ENCODE data around the gene HIVEP2. TPM values are rescaled to one million over a fixed set of nuclear protein-coding genes. Genes with fewer than 3 reads are reported as not detected.

Gene HIVEP2
- total and polyA plus RNA-seq, 2 donors (not counting 1 experiment from before 2014, with no cell fraction given), result 5.8 to 31.9 TPM

DNA sequence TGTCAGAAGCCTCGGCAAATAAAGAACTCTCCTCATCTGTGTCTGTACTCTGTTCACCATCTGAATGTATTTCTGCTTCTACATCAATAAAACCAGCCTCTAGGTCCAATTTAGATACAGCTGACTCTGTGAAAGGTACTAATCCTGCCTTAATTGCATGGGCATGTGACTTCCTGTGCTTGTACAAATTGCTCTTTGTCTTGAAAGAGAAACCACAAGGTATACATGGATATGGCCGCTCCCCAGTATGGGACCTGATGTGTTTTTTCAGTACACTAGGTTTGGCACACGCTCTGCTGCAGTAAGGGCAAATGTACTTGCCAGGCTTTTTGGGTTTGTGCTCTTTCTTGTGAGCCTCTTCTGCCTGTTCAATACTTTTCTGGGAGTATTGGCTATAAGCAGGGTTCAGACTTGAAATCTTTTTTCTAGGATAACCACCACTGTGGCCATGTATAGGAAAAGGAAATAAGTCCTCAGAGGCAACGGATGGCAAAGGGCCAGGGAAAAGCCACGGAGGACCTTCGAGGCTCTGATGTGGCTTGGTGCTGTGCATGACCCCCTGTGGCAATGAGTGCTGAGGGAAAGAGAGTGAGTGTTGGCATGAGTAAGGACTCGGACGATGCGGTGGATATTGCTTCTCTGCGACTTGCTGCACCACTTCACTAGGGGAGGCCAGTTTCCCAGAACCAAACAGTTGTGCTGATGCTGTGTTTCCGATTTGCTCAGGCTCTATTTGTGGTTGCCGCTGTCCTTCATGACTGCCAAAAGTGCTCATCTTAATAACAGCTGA, 170.9 kb downstream of the HIVEP2 start:
- no peak overlapping the region for H2AFZ ChIP-seq (ENCODE audit: insufficient read depth, low read depth, low read length, poor library complexity, severe bottlenecking)
- intact Hi-C loops (cut with micrococcal nuclease), result no loop called here
- DNase-seq (no peak), ATAC-seq (ENCODE audit: low read depth) (no peak)
- H4K20me1 ChIP-seq (ENCODE audit: control insufficient read depth, insufficient read depth, low read length, poor library complexity, severe bottlenecking), result no peaks in the 10 kb centered on the region
- no peak overlapping the region for H3K4me3 ChIP-seq (ENCODE audit: control extremely low read depth in 1 of 5, extremely low read depth in 1 of 5, insufficient read depth in 1 of 5, low read depth in 2 of 5, low read length in 4 of 5)
- no peak overlapping the region for H3K4me2 ChIP-seq (replicated peaks; ENCODE audit: low read depth, low read length, poor library complexity, severe bottlenecking)
- H3K36me3 ChIP-seq (replicated peaks in 1 of 2; ENCODE audit: control extremely low read depth in 1 of 2, control insufficient read depth in 1 of 2, extremely low read depth in 1 of 2, insufficient read depth in 2 of 2, low read length in 1 of 2), result peaks cover 2 to 58% of the 10 kb centered on the region in 2 experiments
- H3K27ac ChIP-seq (ENCODE audit: low read length in 2 of 2), result no peak overlapping the region
- H3K9ac ChIP-seq (ENCODE audit: low read length), result no peak overlapping the region
- no peaks in the 10 kb centered on the region for H3K27me3 Mint-ChIP-seq
- H3K27me3 ChIP-seq (replicated peaks in 1 of 4; ENCODE audit: control extremely low read depth in 1 of 4, control insufficient read depth in 3 of 4, insufficient read depth in 4 of 4, low read length in 3 of 4), result no peaks in the 10 kb centered on the region
- no peak for TF ChIP-seq EZH2 (IDR thresholded peaks at IDR 0.05; ENCODE audit: borderline replicate concordance, insufficient read depth, low read depth, low read length, poor library complexity, severe bottlenecking)
- TF ChIP-seq, protein P1, sequence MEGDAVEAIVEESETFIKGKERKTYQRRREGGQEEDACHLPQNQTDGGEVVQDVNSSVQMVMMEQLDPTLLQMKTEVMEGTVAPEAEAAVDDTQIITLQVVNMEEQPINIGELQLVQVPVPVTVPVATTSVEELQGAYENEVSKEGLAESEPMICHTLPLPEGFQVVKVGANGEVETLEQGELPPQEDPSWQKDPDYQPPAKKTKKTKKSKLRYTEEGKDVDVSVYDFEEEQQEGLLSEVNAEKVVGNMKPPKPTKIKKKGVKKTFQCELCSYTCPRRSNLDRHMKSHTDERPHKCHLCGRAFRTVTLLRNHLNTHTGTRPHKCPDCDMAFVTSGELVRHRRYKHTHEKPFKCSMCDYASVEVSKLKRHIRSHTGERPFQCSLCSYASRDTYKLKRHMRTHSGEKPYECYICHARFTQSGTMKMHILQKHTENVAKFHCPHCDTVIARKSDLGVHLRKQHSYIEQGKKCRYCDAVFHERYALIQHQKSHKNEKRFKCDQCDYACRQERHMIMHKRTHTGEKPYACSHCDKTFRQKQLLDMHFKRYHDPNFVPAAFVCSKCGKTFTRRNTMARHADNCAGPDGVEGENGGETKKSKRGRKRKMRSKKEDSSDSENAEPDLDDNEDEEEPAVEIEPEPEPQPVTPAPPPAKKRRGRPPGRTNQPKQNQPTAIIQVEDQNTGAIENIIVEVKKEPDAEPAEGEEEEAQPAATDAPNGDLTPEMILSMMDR (IDR thresholded peaks at IDR 0.05), result no peak
- no peak overlapping the region for H3K4me3 Mint-ChIP-seq
- no peak overlapping the region for H3K27ac Mint-ChIP-seq
- H3K9me3 Mint-ChIP-seq (ENCODE audit: insufficient read depth), result no peaks in the 10 kb centered on the region
- no peaks in the 10 kb centered on the region for H3K4me1 ChIP-seq (ENCODE audit: control insufficient read depth in 2 of 2, insufficient read depth in 2 of 2, low read length in 2 of 2)
- whole genome bisulfite sequencing (ENCODE audit: insufficient coverage), result 92% methylated on average over 12 of the region's 12 CpGs
- CTCF ChIA-PET, result interaction anchor here (1.6 kb wide), 1 partner anchor 27 kb away, joined by 5 read pairs; no protein-coding TSS in a partner anchor
- H3K9me3 ChIP-seq (ENCODE audit: control extremely low read depth in 1 of 3, control insufficient read depth in 2 of 3, insufficient read depth in 1 of 3, low read length in 2 of 3), result no peaks in the 10 kb centered on the region
- H3K79me2 ChIP-seq (ENCODE audit: control insufficient read depth, insufficient read depth, low read length), result peaks cover 10% of the 10 kb centered on the region
- H3K4me1 Mint-ChIP-seq, result no peaks in the 10 kb centered on the region
- POLR2A ChIA-PET, result no interaction called here

DNA sequence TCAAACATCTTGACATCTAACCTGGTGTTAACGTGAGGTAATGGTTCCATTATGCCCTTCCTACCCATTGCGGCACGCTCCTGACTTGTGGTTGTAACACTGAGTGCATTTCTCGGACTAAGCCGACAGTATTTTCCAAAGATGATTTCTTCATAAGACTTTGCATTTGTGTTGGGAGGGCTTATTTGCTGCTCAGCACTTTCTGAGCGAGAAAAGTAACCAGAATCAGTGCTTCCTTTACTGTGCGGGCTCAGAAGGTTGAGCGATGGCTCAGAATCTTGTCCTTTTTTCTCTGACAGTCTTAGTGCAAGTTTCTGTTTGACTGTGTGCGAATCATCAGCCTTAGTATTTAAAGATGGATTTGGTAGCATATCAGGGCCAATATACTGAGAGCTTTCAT, 171.7 kb downstream of the HIVEP2 start:
- Mint-ChIP-seq H3K9me3 (ENCODE audit: insufficient read depth) (no peaks in the 10 kb centered on the region), H3K4me1 (no peaks in the 10 kb centered on the region), H3K4me3 (no peak overlapping the region), H3K27ac (no peak overlapping the region), H3K27me3 (no peaks in the 10 kb centered on the region)
- intact Hi-C loops (cut with micrococcal nuclease), result no loop called here
- ChIA-PET CTCF (no interaction called here), POLR2A (no interaction called here)
- ATAC-seq (ENCODE audit: low read depth) (no peak), DNase-seq (no peak)
- Histone ChIP-seq H3K27me3 (replicated peaks in 1 of 4; ENCODE audit: control extremely low read depth in 1 of 4, control insufficient read depth in 3 of 4, insufficient read depth in 4 of 4, low read length in 3 of 4) (no peaks in the 10 kb centered on the region), H3K9me3 (ENCODE audit: control extremely low read depth in 1 of 3, control insufficient read depth in 2 of 3, insufficient read depth in 1 of 3, low read length in 2 of 3) (no peaks in the 10 kb centered on the region), H3K79me2 (ENCODE audit: control insufficient read depth, insufficient read depth, low read length) (peaks cover 10% of the 10 kb centered on the region), H4K20me1 (ENCODE audit: control insufficient read depth, insufficient read depth, low read length, poor library complexity, severe bottlenecking) (no peaks in the 10 kb centered on the region), H3K4me3 (ENCODE audit: control extremely low read depth in 1 of 5, extremely low read depth in 1 of 5, insufficient read depth in 1 of 5, low read depth in 2 of 5, low read length in 4 of 5) (no peak overlapping the region), H3K4me2 (replicated peaks; ENCODE audit: low read depth, low read length, poor library complexity, severe bottlenecking) (no peak overlapping the region), H3K27ac (ENCODE audit: low read length in 2 of 2) (no peak overlapping the region), H3K9ac (ENCODE audit: low read length) (no peak overlapping the region), H2AFZ (ENCODE audit: insufficient read depth, low read depth, low read length, poor library complexity, severe bottlenecking) (no peak overlapping the region), H3K36me3 (replicated peaks in 1 of 2; ENCODE audit: control extremely low read depth in 1 of 2, control insufficient read depth in 1 of 2, extremely low read depth in 1 of 2, insufficient read depth in 2 of 2, low read length in 1 of 2) (peaks cover 2 to 62% of the 10 kb centered on the region in 2 experiments), H3K4me1 (ENCODE audit: control insufficient read depth in 2 of 2, insufficient read depth in 2 of 2, low read length in 2 of 2) (no peaks in the 10 kb centered on the region)
- no peak for TF ChIP-seq EZH2 (IDR thresholded peaks at IDR 0.05; ENCODE audit: borderline replicate concordance, insufficient read depth, low read depth, low read length, poor library complexity, severe bottlenecking)
- TF ChIP-seq, protein P1 (IDR thresholded peaks at IDR 0.05), result no peak
- WGBS (ENCODE audit: insufficient coverage), result 91% methylated on average over 6 of the region's 9 CpGs
